HG02642 (cell line): ENCODE data around the gene EHD3.

Experiments used
- ATAC-seq: cut with Tn5 transposase; IDR thresholded peaks from one replicate; pipeline ENCODE4 v1.9.1; 2021; ENCODE audit warnings: mild to moderate bottlenecking; ENCODE audit not compliant: unreplicated experiment, poor library complexity

EHD3 gene

GRCh38 chr2:31234683-31235503 lies 941 bp downstream of the EHD3 start:
- ATAC-seq = no peak

DNA sequence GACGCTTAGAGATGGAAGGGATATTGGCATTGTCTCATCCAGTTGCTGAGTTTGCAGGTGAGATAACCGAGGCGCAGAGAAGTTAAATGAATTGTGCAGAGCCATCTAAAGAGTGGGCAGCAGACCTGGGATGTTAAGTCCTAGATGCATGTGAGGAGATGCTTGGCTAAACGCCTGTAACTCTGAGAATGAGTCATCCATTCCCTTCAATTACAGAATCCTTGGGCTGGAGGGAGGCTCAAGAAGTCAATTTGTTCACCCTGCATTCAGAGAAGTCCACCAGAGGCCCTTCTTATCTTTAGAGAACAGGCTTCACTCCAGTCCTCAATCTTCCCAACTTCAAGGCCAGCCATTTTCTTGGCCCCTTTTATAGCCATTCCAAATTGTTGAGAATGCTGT lies 1.6 kb downstream of the EHD3 start:
- ATAC-seq = no peak

GRCh38 chr2:31236433-31237205 lies 2.7 kb downstream of the EHD3 start:
- no peak for ATAC-seq

DNA sequence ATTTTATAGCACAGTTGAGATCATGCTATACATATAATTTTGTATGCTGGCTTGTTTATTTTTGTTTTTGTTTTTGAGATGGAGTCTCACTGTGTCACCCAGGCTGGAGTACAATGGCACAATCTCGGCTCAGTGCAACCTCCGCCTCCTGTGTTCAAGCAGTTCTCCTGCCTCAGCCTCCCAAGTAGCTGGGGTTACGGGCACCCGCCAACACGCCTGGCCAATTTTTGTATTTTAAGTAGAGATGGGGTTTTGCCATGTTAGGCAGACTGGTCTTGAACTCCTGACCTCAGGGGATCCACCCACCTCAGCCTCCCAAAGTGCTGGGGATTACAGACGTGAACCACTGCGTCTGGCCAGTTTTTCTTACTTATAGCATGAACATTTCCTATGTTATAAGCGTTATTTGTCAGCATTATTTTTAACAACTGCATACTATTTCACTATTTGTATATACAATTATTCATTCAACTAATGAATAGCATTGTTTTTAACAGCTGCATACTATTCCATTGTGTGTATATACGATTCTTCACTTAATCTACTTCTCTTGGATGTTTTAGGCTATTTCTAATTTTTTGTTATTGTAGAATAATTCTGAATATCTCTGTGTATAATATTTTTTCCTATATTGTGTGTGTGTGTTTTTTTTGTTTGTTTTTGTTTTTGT lies 3.5 kb downstream of the EHD3 start:
- no peak for ATAC-seq

DNA sequence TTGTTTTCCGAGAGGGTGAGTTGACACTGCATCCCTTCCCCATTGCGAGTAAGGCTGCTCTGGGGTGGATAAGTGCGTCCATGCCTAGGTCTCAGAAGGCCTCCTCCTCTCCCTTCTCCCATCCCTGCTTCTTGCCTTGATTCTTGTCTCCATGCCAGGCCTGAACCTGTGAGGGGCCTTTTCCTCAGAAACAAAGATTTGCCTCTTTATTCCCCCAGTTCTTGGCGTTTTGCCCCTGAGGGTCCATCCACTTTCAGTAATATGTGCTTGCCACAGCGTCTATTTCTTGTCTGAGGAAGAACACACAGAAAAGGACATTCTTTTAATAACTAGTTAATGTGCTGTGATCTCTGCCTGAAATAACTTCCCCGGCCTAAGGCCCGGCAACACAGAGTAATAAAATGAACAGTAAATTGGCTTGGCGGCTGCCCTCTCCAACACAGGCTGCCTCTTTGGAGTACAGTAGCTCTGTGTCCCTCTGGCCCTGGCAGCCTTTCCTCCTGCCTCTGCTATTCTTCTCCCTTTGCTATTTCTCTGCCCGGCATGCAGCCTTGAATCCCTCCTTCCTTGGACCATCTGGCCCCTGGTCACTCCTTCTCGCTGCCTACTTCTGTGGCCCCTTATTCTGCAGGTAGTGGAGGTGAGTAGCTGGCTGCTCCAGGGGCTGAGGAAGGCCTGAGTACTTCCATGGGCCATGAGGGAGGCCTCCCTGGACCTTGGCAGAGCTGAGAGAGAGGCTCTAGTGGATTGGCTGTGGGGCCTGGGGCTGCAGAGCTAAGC lies 4.4 kb downstream of the EHD3 start:
- ATAC-seq = no peak

GRCh38 chr2:31238906-31239592 lies 5.1 kb downstream of the EHD3 start:
- no peak for ATAC-seq

DNA sequence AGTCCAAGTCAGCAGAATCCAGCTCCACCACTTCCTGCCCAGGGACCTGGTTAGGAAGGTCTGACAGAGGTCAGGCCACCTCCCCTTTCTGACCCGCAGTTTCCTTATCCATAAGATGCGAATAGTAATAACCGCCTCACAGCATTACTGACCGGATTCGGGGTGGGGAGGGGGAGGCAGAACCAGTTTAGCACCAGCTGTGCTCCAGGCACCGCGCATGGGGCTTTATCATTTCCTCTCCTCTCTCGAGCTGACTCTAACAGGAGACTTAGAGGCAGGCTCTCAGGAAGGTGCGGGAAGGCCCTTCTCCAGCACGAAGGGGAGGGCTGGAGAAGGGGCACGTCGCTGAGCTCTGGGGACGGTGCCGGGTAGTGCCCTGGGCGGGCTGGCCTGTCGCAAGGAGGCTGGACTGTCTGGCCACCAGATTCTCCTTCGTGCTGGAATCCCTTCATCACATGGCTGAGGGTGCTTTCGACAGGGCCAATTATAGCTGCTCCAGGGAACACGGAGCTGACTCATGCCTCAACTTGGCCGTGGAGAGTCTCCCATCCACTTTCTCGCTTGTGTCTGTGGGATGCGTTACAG lies 5.7 kb downstream of the EHD3 start:
- no peak for ATAC-seq

- no peak for ATAC-seq
Measured at GRCh38 chr2:31240381-31241365, 6.7 kb downstream of the EHD3 start.

- no peak for ATAC-seq
Measured at GRCh38 chr2:31241625-31242270, 7.8 kb downstream of the EHD3 start.

GRCh38 chr2:31243053-31243452 lies 9.1 kb downstream of the EHD3 start:
- ATAC-seq = no peak

DNA sequence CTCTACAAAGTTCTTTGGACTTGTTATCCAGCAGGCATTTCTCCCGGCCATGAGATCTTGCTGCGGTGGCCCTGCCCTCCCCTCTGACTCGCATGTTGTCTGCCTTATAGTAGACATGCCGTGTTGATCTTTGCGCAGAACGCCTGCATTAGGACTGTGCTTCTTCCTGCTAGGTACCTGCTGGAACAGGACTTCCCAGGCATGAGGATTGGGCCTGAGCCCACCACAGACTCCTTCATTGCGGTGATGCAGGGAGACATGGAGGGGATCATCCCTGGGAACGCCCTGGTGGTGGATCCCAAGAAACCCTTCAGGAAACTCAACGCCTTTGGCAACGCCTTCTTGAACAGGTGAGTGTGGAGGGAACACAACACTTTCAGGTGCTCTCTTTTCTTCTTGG lies 10.1 kb downstream of the EHD3 start:
- ATAC-seq = no peak

- no peak for ATAC-seq
Measured at GRCh38 chr2:31246184-31246852, 12.4 kb downstream of the EHD3 start.

DNA sequence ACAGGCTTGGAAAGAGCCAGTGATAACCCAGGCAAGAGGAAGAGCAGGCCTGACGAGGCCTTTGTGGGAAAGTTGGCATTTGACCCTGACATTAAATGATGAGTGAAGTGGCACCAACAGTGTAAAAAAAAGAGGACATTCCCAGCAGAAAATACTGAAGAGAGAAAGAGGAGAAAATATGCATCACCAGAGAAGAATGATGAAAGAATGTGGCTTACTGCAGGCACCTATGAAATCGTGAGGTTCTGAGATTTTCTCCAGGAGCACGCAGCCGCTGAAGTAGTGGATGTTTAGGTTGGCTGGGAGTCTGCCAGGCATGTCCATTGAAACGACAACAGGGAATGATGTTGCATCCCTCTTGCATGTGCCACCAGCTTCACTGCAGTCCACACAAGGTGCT lies 13.8 kb downstream of the EHD3 start:
- no peak for ATAC-seq

DNA sequence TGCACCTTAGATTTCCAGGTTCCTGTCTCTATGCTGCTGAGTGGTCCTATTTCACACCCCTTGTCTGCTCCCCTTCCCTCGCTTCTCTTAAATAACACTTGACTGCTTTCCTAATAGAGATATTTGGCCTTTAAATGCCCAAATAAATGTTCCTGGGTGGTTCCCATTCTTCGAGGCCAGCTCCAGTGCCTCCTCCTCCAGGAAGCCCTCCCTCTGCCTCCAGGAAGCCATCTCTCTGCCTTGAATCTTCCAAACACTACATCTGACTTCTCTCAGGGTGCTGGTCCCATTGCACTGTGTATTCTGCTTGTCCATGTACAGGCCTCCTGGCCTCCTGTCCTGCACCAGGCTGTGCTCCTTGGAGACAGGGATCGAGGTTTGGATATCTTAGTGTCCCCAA lies 14.2 kb downstream of the EHD3 start:
- ATAC-seq = no peak

DNA sequence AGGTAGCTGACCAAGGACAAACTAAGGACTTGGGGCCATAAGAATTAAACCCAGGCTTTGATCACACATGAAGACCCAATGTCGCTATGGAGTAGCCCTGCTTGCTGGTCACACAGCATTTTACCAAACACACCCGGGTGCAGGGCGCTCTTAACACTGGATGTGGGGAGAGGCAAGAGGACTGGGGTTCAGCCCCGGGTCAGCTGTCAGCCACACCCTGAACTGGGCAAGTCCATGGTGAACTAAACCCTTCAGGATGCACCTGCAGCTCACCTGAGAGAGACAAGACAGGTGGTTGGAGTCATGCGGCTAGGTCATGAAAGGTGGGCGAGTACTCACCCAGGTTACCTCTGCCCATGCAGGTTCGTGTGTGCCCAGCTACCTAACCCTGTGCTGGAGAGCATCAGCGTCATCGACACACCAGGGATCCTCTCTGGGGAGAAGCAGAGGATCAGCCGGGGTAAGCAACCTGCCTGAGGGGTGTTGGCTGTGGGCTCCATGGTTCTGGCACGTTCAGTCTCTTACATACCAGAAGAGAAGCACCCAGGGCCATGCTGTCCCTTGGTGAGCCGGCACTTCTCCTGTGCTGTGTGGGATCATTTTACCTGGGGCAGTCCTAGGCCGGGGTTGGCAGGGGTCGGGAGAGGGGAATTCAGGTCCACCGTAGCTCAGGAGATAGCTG lies 15.2 kb downstream of the EHD3 start:
- no peak for ATAC-seq

- ATAC-seq = no peak
Measured at GRCh38 chr2:31251018-31251417, 17.1 kb downstream of the EHD3 start.

GRCh38 chr2:31251851-31252250 lies 17.9 kb downstream of the EHD3 start:
- ATAC-seq = no peak
